ENCODE results near the gene ADIPOR1. TPM values are rescaled to one million over a fixed set of nuclear protein-coding genes. Genes with fewer than 3 reads are reported as not detected.

Gene ADIPOR1, protein sequence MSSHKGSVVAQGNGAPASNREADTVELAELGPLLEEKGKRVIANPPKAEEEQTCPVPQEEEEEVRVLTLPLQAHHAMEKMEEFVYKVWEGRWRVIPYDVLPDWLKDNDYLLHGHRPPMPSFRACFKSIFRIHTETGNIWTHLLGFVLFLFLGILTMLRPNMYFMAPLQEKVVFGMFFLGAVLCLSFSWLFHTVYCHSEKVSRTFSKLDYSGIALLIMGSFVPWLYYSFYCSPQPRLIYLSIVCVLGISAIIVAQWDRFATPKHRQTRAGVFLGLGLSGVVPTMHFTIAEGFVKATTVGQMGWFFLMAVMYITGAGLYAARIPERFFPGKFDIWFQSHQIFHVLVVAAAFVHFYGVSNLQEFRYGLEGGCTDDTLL
- total RNA-seq (2022; extraction: Qiagen RNA extraction): 55.5 to 63.5 TPM (median 61.9 TPM) in 5 replicates

GRCh38 chr1:202957733-202958543 lies at the start of gene ADIPOR1:
Gene ADIPOR1 (minus strand): TSS chr1:202958312. CDS start chr1:202951070, 7,242 bp downstream.

DNA sequence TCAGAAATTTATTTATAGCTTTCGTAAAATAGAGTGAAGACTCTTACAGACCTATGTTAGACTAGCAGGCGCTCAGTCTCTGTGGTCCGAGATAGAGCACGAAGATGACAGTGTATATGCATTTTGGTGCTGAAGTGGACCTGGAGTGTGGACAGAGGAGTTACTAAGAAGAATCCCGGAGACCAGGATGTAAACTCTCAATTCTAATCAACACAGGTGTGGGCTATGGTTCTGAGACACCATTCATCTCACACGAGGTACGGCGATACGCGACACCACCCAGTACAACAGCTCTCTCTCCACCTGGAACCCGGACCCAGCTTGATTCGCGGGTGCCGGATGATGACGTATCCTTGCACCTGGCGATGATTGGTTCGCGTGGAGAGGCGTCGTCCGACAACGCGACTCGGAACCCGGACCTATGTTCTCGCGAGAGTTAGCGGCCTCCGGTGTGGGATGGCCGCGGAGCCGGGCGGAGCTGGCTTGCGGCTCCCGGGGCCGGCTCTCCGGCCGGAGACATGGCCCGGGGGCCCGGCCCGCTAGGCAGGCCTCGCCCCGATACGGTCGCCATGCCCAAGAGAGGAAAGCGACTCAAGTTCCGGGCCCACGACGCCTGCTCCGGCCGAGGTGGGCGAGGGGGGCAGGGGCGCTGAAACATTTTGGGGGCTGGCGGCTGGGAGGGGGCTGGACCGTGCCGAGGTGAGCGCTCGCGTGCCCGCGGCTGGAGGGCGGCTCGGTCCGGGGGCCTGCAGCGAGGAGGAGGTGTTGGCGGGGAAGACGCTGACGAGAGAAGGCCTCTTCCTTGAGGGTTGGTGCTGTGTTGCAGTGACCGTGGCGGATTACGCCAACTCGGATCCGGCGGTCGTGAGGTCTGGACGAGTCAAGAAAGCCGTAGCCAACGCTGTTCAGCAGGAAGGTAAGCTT lies 49.1 kb upstream of the ADIPOR1 start, which contains the start of gene TMEM183A:
Gene TMEM183A, plus strand, starts transcription at position 427 of the 924 bp plus-strand sequence. Its CDS starts 92 bp downstream, at position 519.

DNA sequence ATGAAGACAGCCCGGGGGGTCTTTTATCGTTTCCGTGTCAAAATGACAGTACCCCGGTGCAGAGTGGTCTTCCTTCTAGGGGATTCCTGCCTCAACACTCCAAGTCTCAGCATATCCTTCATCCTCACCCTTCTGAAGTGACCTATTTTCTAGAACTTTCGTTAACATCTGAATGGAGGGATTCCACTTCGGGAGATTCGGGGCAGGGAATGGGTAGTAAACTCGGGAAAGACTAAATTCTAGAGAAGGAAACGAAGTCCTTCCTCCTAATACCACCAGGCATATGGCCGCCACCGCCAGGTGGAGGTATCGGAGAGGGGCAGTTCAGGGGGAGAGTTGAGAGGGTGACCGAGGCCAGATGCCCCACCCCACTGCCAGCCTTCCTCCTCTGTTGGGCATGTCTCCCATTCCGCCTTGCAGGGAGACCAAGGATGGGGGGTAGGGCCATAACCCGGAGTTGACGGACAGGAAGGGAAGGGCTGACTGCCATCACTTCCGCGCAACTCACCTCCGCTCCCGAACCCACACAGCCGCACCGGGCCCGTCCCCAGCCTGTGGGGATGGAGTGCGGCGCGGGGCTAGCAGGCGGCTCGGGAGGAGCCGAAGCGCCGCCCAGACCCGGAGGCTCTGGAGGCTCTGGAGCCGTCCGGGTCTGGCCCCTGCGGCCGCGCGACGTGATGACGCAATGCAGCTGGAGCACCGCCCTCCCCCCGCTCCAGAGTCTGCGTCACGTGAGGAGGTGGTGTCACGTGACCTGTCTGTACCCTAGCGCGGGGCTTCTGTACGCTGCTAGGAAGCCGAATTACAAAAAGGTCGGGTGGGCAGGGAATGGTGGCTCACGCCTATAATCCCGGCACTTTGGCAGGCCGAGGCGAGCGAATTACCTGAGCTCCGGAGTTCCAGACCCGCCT lies 31.3 kb downstream of the ADIPOR1 start, which contains the start of gene KLHL12:
Gene KLHL12, minus strand, starts transcription at position 654 of the 911 bp plus-strand sequence. CDS start 2,072 bp downstream, outside the sequence.

Other genes starting within 250 kb of the ADIPOR1 start
- gene SYT2, start 247.9 kb downstream of the ADIPOR1 start, total RNA-seq (2022; extraction: Qiagen RNA extraction): 0.72 to 1.1 TPM (median 0.83 TPM) in 5 replicates
- gene KDM5B, start 149.9 kb downstream of the ADIPOR1 start, total RNA-seq (2022; extraction: Qiagen RNA extraction): 13.0 to 18.0 TPM (median 15.4 TPM) in 5 replicates
- gene PCAT6, start 147.4 kb downstream of the ADIPOR1 start, total RNA-seq (2022; extraction: Qiagen RNA extraction): 2.6 to 4.4 TPM (median 3.5 TPM) in 5 replicates
- gene RABIF, start 69.2 kb downstream of the ADIPOR1 start, total RNA-seq (2022; extraction: Qiagen RNA extraction): 13.7 to 15.5 TPM (median 15.1 TPM) in 5 replicates
- 16.8 to 18.4 TPM (median 17.8 TPM) in 5 replicates for gene KLHL12, start 31.1 kb downstream of the ADIPOR1 start, total RNA-seq (2022; extraction: Qiagen RNA extraction)
- 20.7 to 25.0 TPM (median 22.5 TPM) in 5 replicates for gene CYB5R1, start 8.9 kb upstream of the ADIPOR1 start, total RNA-seq (2022; extraction: Qiagen RNA extraction)
- 46.2 to 48.0 TPM (median 46.8 TPM) in 5 replicates for gene TMEM183A, start 49.1 kb upstream of the ADIPOR1 start, total RNA-seq (2022; extraction: Qiagen RNA extraction)
- 0.27 to 1.1 TPM (median 0.31 TPM) in 5 replicates for gene PPFIA4, start 68.2 kb upstream of the ADIPOR1 start, total RNA-seq (2022; extraction: Qiagen RNA extraction)
- gene MYOG, start 127.7 kb upstream of the ADIPOR1 start, total RNA-seq (2022; extraction: Qiagen RNA extraction): not detected in 5 replicates
- 0.51 to 0.61 TPM (median 0.56 TPM) in 5 replicates for gene ADORA1, start 169.4 kb upstream of the ADIPOR1 start, total RNA-seq (2022; extraction: Qiagen RNA extraction)
- gene MYBPH, start 217.5 kb upstream of the ADIPOR1 start, total RNA-seq (2022; extraction: Qiagen RNA extraction): not detected in 5 replicates
- 0.11 TPM in 1 of 5 replicates, not detected in the others for gene CHI3L1, start 228.4 kb upstream of the ADIPOR1 start, total RNA-seq (2022; extraction: Qiagen RNA extraction)